OCI-LY1 (cell line): ENCODE measurements around the gene RNASE4.

ENCODE experiments used
- CTCF ChIP-seq: fragments of 200-600 bp; sonication (generic), shearing (Covaris generic); IDR thresholded peaks from 2 replicates; pipeline ENCODE4 v1.5.1; 2017; ENCODE audit warnings: mild to moderate bottlenecking, antibody characterized with exemption, low read length, moderate library complexity, mixed read lengths
- EZH2 ChIP-seq: fragments of 200-600 bp; sonication (generic), shearing (Covaris generic); IDR thresholded peaks from 2 replicates; pipeline ENCODE4 v1.8.0; 2017; ENCODE audit warnings: borderline replicate concordance, mixed run types, mild to moderate bottlenecking, antibody characterized with exemption, low read length, moderate library complexity, mixed read lengths

DNA sequence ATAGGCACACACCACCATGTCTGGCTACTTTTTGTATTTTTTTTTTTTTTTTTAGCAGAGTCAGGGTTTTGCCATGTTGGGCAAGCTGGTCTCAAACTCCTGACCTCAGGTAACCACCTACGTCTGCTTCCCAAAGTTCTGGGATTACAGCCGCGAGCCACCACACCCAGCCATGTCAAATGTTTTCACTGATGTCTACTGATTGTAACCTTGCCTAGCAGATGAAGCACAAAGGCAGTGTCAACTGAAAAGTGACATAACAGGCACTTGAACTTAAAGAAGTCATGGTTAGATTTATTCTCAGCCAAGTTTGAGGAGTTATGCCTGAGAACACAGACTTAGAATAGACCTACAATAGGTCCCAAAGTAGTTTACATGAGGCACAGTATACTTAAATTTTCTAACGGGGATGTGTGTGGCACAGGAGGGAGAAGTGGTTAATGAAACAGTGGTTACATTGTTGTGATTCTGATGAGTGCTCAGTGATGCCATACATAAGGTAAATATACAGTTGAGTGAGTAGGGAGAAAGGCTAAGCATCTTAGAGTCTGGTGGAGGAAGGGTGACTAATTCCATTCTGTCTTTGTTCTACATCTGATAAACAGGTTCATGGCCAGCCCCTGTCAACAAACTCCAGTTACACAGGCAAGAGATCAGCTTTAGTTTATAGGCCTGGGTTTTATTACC lies 12.6 kb upstream of the RNASE4 start:
- TF ChIP-seq CTCF = no peak
- no peak for TF ChIP-seq EZH2
